Activated CD4-positive, alpha-beta T cell treated with anti-CD3 and anti-CD28 coated beads, Interleukin-2, amount 10 ng/mL, durations not matched to agents 24 days and 14 days (primary cell): ENCODE data around the gene MEGF10. TPM values are rescaled to one million over a fixed set of nuclear protein-coding genes. Genes with fewer than 3 reads are reported as not detected.
"Not testable (repeated sequence)": the region's sequence is repeated elsewhere in the genome, so short reads cannot be mapped to it uniquely, and the experiment has no call there.

Experiments used
- DNase-seq: peaks from one replicate; pipeline ENCODE4 v3.0.0; 2022
- H3K27ac Mint-ChIP-seq: one replicate; pipeline ENCODE4 v1.8.0; 2022; ENCODE audit warnings: mild to moderate bottlenecking, mixed read lengths
- H3K27me3 Mint-ChIP-seq: one replicate; pipeline ENCODE4 v1.8.0; 2022; ENCODE audit warnings: mixed read lengths
- H3K36me3 Mint-ChIP-seq: one replicate; pipeline ENCODE4 v1.8.0; 2022; ENCODE audit warnings: low read depth, mild to moderate bottlenecking, mixed read lengths
- H3K4me1 Mint-ChIP-seq: one replicate; pipeline ENCODE4 v1.8.0; 2021; ENCODE audit warnings: mixed read lengths
- H3K4me3 Mint-ChIP-seq: one replicate; pipeline ENCODE4 v1.8.0; 2022; ENCODE audit warnings: mild to moderate bottlenecking, moderate library complexity, mixed read lengths
- H3K9me3 Mint-ChIP-seq: one replicate; pipeline ENCODE4 v1.8.0; 2021; ENCODE audit warnings: mixed read lengths
- intact Hi-C: fragments of 100-400 bp; cut with micrococcal nuclease; formaldehyde crosslinking; loops from one replicate; pipeline ENCODE4 v1.15.1; 2023
- total RNA-seq: library from RNA; stranded (reverse); gene quantifications from 2 replicates; pipeline ENCODE4 v1.2.3, GENCODE V29; 2022

Gene MEGF10
- total RNA-seq, 1 donor from 2014 or later, result not detected

DNA sequence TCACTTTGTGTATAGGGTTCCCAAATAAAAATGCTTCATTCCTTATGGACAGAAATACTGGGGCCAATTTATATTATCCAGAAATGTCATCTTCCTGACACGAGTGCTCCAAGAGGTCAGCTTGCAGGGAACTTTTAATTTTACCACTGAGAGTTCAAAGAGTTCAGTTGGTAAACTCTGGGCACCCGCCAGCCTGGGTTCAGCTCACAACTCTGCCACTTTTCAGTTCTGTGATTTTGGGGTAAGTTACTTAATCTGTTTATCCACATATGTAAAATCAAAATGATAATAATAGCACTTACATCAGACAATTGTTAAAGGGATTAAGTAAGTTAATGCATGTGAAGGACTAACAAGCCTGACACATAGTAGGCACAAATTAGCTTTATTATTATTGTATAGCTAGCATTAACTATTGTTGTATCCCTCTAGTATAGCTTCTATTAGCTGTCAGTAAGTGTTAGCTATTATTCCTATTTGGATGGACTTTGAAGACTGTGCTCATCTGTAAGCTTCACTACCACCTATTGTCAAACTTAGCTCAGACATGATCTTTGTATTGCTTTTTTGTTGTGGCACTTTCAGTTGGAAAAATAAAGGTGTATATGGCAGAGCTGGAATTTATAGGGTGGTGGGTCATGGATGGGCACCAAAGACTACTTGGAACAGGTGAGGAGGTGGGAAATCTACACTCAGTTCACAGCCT lies 1.6 kb downstream of the MEGF10 start:
- DNase-seq, result no peak
- intact Hi-C loops, result no loop called here
- H3K4me3 Mint-ChIP-seq, result no peak overlapping the region

DNA sequence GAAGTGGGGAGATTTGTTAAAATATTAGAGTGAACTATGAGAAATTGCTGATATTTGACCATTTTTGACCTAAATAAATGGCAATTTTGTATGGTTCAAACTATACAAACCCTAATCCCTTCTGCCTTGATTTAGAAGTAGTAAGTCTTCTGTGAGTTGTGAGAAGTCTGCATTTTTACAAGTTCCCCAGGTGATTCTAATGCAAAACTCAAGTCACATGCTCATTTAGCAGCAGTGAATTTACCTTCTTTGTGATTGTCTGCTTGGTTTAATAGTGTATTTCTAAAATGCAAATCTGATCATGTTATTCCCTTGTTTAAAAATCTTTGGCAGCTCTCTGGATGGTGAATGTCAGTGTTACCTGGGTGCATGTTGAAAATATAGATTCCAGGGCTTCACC lies 2.8 kb downstream of the MEGF10 start:
- intact Hi-C loops, result no loop called here
- Mint-ChIP-seq H3K9me3 (peaks cover 4% of the 10 kb centered on the region), H3K27ac (no peak overlapping the region), H3K4me3 (no peak overlapping the region), H3K4me1 (peaks cover 2% of the 10 kb centered on the region), H3K27me3 (peaks cover 60% of the 10 kb centered on the region), H3K36me3 (no peaks in the 10 kb centered on the region)
- DNase-seq, result no peak

More for the DNA sequence above, 1.6 kb downstream of the MEGF10 start:
- H3K27me3 Mint-ChIP-seq, result peaks cover 64% of the 10 kb centered on the region
- no peak overlapping the region for H3K27ac Mint-ChIP-seq
- H3K36me3 Mint-ChIP-seq, result no peaks in the 10 kb centered on the region
- H3K9me3 Mint-ChIP-seq, result peaks cover 4% of the 10 kb centered on the region
- peaks cover 2% of the 10 kb centered on the region for H3K4me1 Mint-ChIP-seq

GRCh38 chr5:127294829-127295228 lies 4.2 kb downstream of the MEGF10 start:
- no peaks in the 10 kb centered on the region for H3K9me3 Mint-ChIP-seq
- H3K27ac Mint-ChIP-seq, result no peak overlapping the region
- no peak for DNase-seq
- H3K36me3 Mint-ChIP-seq, result no peaks in the 10 kb centered on the region
- intact Hi-C loops, result no loop called here
- no peak overlapping the region for H3K4me3 Mint-ChIP-seq
- peaks cover 51% of the 10 kb centered on the region for H3K27me3 Mint-ChIP-seq
- no peaks in the 10 kb centered on the region for H3K4me1 Mint-ChIP-seq

DNA sequence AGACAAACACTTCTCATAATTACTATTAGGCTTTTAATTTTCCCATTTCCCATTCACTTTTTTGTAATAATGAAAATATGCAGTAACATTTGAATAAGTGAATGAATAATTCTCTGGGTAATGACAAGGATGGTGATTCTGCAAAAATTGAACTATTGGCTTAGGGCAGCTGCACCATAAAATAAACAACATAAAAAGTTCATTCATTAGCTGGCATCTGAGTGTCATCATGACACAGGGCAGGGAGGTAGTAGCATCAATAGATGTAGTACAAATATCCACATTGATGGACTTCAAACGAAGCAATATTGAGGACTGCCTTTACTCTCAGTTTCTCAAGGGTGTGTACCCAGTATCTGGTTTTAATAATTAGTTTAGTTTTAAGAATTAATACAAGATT lies 4.9 kb downstream of the MEGF10 start:
- Mint-ChIP-seq H3K4me3 (no peak overlapping the region), H3K9me3 (no peaks in the 10 kb centered on the region), H3K4me1 (no peaks in the 10 kb centered on the region), H3K36me3 (no peaks in the 10 kb centered on the region), H3K27me3 (peaks cover 46% of the 10 kb centered on the region), H3K27ac (no peak overlapping the region)
- intact Hi-C loops, result no loop called here
- no peak for DNase-seq

DNA sequence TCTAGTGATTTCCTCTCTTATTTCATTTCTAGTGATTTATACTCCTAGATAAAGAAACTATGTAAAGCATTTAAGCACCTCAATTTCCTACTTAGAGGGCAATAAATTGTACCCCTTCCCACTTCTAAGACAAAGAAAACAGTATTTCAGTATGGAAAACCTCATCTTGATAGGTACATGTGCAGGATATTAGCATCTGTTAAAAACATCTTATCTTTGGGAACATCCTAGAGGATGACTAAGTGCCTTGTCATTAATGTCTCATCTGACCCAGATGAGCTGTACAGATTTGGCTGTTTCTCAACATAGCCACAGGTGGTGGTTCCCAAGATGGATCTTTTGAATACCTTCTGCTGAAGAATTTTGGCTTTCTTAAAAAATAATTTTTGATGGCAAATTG lies 5.7 kb downstream of the MEGF10 start:
- Mint-ChIP-seq H3K27me3 (peaks cover 38% of the 10 kb centered on the region), H3K4me1 (no peaks in the 10 kb centered on the region), H3K4me3 (no peak overlapping the region), H3K9me3 (no peaks in the 10 kb centered on the region), H3K36me3 (no peaks in the 10 kb centered on the region), H3K27ac (no peak overlapping the region)
- intact Hi-C loops, result no loop called here
- no peak for DNase-seq

GRCh38 chr5:127296894-127297293 lies 6.3 kb downstream of the MEGF10 start:
- intact Hi-C loops, DNase-seq, H3K4me1 Mint-ChIP-seq, H3K27ac Mint-ChIP-seq, H3K4me3 Mint-ChIP-seq, H3K36me3 Mint-ChIP-seq, H3K9me3 Mint-ChIP-seq: not testable (repeated sequence)
- H3K27me3 Mint-ChIP-seq, result peaks cover 32% of the 10 kb centered on the region

DNA sequence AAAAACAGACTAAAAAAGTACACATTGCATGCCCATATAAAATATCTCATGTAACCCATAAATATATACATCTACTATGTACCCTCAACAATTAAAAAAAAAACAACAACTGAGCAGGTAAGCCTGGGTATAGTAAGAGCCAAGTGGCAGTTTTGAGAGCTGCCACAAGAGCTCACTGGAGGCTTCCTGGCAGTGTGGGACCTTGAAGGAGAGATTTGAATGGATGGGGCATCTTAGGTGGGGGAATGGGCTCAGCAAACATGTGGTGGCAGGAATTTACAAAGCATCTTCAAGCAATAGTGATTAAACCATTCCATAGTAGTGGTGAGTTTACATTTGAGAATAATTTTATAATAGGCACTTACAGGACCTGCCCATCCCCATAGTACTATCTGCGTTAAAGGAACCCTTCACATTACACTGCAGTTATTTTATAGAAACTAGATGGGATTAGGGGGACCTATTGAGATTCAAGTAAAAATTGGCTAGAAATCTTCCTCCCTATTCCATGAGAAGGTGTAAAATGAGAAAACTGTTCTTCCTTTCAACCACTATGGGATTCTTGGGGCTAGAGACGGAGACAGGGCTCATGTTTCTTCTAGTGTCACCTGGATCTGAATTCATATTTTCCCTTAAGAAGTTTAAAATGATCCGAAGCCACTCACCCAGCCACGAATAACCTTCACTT lies 6.9 kb downstream of the MEGF10 start:
- intact Hi-C loops, result no loop called here
- no peaks in the 10 kb centered on the region for H3K36me3 Mint-ChIP-seq
- DNase-seq, result no peak
- H3K4me1 Mint-ChIP-seq, result no peaks in the 10 kb centered on the region
- H3K27me3 Mint-ChIP-seq, result peaks cover 29% of the 10 kb centered on the region
- H3K9me3 Mint-ChIP-seq, result no peaks in the 10 kb centered on the region
- H3K4me3 Mint-ChIP-seq, result no peak overlapping the region
- H3K27ac Mint-ChIP-seq, result no peak overlapping the region

- no peak overlapping the region for H3K27ac Mint-ChIP-seq
- H3K4me1 Mint-ChIP-seq, result no peaks in the 10 kb centered on the region
- intact Hi-C loops, result no loop called here
- H3K36me3 Mint-ChIP-seq, result no peaks in the 10 kb centered on the region
- no peak overlapping the region for H3K4me3 Mint-ChIP-seq
- no peak for DNase-seq
- no peaks in the 10 kb centered on the region for H3K9me3 Mint-ChIP-seq
- peaks cover 32% of the 10 kb centered on the region for H3K27me3 Mint-ChIP-seq
Measured at GRCh38 chr5:127298036-127298429, 7.4 kb downstream of the MEGF10 start.

GRCh38 chr5:127298656-127299055 lies 8.1 kb downstream of the MEGF10 start:
- H3K27me3 Mint-ChIP-seq, result peaks cover 25% of the 10 kb centered on the region
- H3K27ac Mint-ChIP-seq, result no peak overlapping the region
- H3K9me3 Mint-ChIP-seq, result no peaks in the 10 kb centered on the region
- H3K36me3 Mint-ChIP-seq, result no peaks in the 10 kb centered on the region
- intact Hi-C loops, result no loop called here
- H3K4me1 Mint-ChIP-seq, result no peaks in the 10 kb centered on the region
- no peak for DNase-seq
- no peak overlapping the region for H3K4me3 Mint-ChIP-seq

- Mint-ChIP-seq H3K27ac (no peak overlapping the region), H3K4me3 (no peak overlapping the region), H3K4me1 (no peaks in the 10 kb centered on the region), H3K9me3 (no peaks in the 10 kb centered on the region), H3K27me3 (peaks cover 18% of the 10 kb centered on the region), H3K36me3 (no peaks in the 10 kb centered on the region)
- intact Hi-C loops, result no loop called here
- DNase-seq, result no peak
Measured at GRCh38 chr5:127299678-127300077, 9.1 kb downstream of the MEGF10 start.

DNA sequence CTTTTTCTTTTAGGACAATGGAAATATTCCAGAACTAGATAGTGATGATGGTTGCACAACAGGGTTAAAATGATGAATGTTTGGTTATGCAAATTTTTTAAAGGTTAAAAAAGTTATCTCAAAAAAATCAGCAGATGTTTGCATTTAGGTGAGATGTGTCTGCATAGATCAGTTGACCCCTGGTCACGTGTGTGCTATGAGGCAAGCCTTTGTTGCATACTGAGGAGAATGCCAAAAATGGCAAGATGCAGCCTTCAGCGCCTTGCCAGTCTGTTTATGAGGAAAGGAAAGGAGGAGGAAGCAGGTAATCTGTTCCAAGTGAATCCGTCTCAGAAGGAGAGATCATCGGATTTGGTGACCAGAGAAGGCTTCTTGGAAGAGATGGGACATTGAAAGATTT lies 11.9 kb downstream of the MEGF10 start:
- Mint-ChIP-seq H3K4me1 (no peaks in the 10 kb centered on the region), H3K9me3 (no peaks in the 10 kb centered on the region), H3K36me3 (no peaks in the 10 kb centered on the region), H3K27ac (no peak overlapping the region), H3K27me3 (peaks cover 11% of the 10 kb centered on the region), H3K4me3 (no peak overlapping the region)
- intact Hi-C loops, result no loop called here
- no peak for DNase-seq

GRCh38 chr5:127303404-127303803 lies 12.8 kb downstream of the MEGF10 start:
- H3K36me3 Mint-ChIP-seq, result no peaks in the 10 kb centered on the region
- peaks cover 7% of the 10 kb centered on the region for H3K27me3 Mint-ChIP-seq
- no peak overlapping the region for H3K27ac Mint-ChIP-seq
- intact Hi-C loops, result no loop called here
- no peaks in the 10 kb centered on the region for H3K4me1 Mint-ChIP-seq
- no peak for DNase-seq
- H3K4me3 Mint-ChIP-seq, result no peak overlapping the region
- H3K9me3 Mint-ChIP-seq, result no peaks in the 10 kb centered on the region

DNA sequence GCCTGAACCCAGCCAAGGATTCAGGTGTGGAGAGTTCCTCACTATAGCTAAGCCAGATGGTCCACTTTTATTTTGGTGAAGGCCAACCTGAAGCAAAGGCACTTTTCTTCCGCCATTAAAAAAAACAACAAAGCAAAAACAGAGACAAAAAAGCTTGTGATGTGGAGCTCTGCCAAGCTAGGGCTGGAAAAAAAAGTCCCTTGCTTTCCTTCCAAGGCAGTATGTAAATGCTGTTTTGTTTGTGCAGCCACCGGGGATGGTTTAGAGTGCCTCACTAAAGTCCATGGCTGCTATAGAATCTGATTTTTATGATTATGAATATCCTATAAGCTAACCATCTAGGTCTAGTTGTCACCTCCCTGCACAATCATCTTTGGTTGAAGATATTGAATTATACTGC lies 14.9 kb downstream of the MEGF10 start:
- Mint-ChIP-seq H3K27me3 (peaks cover 10% of the 10 kb centered on the region), H3K9me3 (no peaks in the 10 kb centered on the region), H3K36me3 (no peaks in the 10 kb centered on the region), H3K4me1 (no peaks in the 10 kb centered on the region), H3K4me3 (no peak overlapping the region), H3K27ac (no peak overlapping the region)
- intact Hi-C loops, result no loop called here
- no peak for DNase-seq

GRCh38 chr5:127306036-127306435 lies 15.4 kb downstream of the MEGF10 start:
- H3K9me3 Mint-ChIP-seq, result no peaks in the 10 kb centered on the region
- H3K36me3 Mint-ChIP-seq, result no peaks in the 10 kb centered on the region
- intact Hi-C loops, result no loop called here
- H3K27ac Mint-ChIP-seq, result no peak overlapping the region
- DNase-seq, result no peak
- no peak overlapping the region for H3K4me3 Mint-ChIP-seq
- no peaks in the 10 kb centered on the region for H3K4me1 Mint-ChIP-seq
- H3K27me3 Mint-ChIP-seq, result peaks cover 12% of the 10 kb centered on the region

- Mint-ChIP-seq H3K4me3 (no peak overlapping the region), H3K27ac (no peak overlapping the region), H3K4me1 (no peaks in the 10 kb centered on the region), H3K36me3 (no peaks in the 10 kb centered on the region), H3K27me3 (peaks cover 15% of the 10 kb centered on the region), H3K9me3 (no peaks in the 10 kb centered on the region)
- no peak for DNase-seq
- intact Hi-C loops, result no loop called here
Measured at GRCh38 chr5:127306647-127307046, 16.1 kb downstream of the MEGF10 start.
